Fibroblast of the conjunctiva (primary cell): Measurements from ENCODE around the gene SOX2.

Source experiments
- DNase-seq: peaks from one replicate; pipeline ENCODE4 v3.0.0-alpha.2; 2010; ENCODE audit warnings: low read depth

SOX2 gene

DNA sequence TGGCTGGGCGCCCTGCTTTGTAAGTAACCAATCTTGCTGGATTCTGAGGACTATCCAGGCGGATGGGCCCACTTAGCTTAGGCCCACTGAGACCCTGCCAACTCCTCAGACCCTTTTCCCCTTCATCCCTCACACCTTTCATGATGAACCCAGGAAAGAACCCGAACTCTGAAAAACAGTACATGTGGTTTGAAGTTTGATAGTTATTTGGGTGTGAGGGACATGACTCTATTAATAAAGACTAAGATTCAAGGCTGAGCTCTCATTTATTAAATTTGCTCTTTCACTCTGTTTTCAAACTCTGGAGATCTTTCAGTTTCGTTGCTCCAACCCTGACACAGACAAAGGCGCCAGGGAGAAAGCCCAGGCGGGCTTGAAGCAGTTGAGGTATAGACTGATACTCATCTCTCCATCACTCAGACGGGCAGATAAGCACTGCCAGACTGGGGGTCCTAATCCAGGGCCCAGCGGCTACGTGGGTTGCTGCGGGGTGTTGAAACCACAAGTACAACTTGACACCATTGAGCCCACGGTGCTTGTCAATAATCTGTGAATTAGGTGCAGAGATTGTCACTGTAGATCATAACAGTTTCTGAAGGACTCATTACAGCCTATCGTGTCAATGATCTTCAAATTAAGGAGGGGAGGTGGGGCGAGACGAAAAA is 7.2 kb upstream of the SOX2 start:
- DNase-seq: no peak

DNA sequence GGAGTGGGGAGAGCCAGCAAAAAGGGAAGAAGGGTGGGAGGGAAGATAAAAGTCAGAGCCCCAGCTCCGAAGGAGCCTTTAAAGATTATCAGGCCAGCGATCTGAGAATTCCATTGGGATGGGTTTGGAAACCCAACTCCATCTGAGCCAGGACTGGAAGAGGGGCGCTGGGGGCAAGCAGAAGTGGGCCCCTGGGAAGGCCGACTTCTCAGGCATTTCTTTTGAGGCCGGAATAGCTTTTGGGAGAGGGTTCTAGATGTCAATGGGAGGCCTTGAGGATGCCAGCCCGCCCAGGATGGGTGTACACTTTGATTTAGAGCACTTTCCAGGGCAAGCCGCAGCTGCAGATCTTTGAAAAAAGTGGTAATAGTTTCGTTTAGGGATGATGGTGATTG is 6.6 kb upstream of the SOX2 start:
- no peak for DNase-seq

DNA sequence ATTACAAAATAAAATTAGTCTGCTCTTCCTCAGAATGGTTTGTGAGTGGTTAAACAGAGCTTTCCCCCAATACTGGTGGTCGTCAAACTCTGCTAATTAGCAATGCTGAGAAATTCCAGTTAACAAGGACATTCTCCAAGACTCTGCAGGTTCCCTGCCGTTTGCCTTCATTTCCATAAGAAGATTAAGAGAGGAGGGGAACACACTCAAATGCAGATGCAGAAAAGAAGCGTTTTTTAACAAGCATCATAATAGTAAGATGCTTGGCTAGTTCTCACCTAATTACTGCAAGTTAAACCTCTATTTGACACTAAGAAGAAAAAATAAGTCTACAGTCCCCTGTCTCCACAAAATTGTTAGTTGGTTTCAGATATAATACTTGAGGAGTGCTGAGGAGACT is 3.7 kb upstream of the SOX2 start:
- DNase-seq: no peak

DNA sequence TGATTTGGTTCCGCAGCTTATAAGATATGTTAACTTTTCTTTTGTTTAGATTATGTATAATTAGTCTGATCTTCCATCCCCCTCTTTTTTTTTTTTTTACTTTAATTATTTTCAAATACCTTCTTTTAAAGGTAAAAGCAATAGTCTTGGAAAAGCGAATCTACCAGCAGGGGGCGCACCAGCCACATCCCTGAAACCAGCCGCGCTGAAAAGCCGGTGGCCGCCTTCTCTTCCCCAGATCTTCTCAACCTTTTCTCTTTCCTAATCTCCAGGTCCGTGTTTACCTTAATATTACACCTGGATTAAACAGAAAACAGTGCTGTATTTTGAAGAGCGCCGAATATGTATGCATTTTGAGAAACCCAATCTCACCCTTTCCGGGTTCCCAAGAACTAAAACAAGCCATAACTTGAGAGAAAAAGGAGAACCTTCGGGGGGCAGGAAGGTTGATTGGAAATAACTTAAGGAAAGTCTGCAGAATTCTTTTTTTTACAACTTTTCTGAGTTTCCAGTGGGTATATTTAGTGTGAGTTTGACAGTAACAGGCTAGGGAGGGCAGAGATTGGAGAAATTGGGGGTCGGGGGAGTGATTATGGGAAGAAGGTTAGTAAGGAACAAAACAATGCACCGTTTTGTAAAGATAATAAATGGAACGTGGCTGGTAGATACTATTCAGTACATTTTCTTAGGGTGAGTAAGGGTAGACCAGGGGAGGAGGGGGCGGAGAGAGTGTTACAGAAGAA is 2.0 kb upstream of the SOX2 start:
- peak; percentile 17 for DNase-seq

DNA sequence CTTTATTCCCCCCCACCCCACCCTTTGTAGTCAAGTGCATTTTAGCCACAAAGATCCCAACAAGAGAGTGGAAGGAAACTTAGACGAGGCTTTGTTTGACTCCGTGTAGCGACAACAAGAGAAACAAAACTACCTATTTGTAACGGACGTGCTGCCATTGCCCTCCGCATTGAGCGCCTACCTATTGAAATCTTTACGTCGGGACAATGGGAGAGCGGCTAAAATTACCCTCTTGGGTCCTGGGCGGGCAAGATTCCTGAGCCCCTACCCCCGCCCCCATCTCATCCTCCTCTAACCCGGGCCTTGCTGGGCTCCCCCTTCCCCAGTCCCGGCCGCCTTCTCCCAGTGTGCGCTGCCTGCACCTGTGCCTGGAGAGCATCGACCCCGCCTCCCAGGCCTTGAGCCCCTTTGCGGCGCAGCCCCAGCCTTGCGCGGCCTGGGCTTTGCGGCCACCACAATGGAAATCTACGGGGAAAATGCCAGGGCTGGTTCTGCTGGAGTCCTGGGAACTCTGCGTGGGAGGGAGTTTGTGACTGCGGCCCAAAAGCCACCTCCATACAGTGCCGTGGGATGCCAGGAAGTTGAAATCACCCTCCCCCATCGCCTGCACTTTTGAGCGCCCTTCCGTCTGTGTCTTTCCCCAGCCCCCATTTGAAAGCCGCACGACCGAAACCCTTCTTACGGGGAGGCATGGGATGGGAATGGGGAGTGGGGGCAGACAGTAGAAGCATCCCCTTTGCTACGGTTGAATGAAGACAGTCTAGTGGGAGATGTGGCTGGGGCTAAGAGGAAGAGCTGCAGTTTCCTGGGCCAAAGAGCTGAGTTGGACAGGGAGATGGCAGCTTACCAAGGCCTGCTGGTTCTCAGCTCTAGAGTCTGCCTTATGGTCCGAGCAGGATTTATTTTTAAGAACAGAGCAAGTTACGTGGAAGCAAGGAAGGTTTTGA is 1.1 kb upstream of the SOX2 start:
- DNase-seq: no peak

DNA sequence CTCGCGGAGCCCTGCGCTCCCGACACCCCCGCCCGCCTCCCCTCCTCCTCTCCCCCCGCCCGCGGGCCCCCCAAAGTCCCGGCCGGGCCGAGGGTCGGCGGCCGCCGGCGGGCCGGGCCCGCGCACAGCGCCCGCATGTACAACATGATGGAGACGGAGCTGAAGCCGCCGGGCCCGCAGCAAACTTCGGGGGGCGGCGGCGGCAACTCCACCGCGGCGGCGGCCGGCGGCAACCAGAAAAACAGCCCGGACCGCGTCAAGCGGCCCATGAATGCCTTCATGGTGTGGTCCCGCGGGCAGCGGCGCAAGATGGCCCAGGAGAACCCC is 464 bp downstream of the SOX2 start:
- DNase-seq: no peak

DNA sequence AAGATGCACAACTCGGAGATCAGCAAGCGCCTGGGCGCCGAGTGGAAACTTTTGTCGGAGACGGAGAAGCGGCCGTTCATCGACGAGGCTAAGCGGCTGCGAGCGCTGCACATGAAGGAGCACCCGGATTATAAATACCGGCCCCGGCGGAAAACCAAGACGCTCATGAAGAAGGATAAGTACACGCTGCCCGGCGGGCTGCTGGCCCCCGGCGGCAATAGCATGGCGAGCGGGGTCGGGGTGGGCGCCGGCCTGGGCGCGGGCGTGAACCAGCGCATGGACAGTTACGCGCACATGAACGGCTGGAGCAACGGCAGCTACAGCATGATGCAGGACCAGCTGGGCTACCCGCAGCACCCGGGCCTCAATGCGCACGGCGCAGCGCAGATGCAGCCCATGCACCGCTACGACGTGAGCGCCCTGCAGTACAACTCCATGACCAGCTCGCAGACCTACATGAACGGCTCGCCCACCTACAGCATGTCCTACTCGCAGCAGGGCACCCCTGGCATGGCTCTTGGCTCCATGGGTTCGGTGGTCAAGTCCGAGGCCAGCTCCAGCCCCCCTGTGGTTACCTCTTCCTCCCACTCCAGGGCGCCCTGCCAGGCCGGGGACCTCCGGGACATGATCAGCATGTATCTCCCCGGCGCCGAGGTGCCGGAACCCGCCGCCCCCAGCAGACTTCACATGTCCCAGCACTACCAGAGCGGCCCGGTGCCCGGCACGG is 991 bp downstream of the SOX2 start:
- no peak for DNase-seq

DNA sequence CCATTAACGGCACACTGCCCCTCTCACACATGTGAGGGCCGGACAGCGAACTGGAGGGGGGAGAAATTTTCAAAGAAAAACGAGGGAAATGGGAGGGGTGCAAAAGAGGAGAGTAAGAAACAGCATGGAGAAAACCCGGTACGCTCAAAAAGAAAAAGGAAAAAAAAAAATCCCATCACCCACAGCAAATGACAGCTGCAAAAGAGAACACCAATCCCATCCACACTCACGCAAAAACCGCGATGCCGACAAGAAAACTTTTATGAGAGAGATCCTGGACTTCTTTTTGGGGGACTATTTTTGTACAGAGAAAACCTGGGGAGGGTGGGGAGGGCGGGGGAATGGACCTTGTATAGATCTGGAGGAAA is 1.5 kb downstream of the SOX2 start:
- DNase-seq: no peak

DNA sequence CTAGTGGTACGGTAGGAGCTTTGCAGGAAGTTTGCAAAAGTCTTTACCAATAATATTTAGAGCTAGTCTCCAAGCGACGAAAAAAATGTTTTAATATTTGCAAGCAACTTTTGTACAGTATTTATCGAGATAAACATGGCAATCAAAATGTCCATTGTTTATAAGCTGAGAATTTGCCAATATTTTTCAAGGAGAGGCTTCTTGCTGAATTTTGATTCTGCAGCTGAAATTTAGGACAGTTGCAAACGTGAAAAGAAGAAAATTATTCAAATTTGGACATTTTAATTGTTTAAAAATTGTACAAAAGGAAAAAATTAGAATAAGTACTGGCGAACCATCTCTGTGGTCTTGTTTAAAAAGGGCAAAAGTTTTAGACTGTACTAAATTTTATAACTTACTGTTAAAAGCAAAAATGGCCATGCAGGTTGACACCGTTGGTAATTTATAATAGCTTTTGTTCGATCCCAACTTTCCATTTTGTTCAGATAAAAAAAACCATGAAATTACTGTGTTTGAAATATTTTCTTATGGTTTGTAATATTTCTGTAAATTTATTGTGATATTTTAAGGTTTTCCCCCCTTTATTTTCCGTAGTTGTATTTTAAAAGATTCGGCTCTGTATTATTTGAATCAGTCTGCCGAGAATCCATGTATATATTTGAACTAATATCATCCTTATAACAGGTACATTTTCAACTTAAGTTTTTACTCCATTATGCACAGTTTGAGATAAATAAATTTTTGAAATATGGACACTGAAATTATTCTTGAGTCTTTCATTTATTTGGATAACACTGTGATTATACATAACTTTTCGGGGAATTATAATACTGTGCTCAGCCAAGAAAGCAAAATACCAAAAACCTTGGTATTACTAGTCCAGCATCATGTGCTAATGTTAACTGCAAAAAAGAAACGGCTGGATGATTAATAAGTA is 2.2 kb downstream of the SOX2 start:
- DNase-seq: no peak

DNA sequence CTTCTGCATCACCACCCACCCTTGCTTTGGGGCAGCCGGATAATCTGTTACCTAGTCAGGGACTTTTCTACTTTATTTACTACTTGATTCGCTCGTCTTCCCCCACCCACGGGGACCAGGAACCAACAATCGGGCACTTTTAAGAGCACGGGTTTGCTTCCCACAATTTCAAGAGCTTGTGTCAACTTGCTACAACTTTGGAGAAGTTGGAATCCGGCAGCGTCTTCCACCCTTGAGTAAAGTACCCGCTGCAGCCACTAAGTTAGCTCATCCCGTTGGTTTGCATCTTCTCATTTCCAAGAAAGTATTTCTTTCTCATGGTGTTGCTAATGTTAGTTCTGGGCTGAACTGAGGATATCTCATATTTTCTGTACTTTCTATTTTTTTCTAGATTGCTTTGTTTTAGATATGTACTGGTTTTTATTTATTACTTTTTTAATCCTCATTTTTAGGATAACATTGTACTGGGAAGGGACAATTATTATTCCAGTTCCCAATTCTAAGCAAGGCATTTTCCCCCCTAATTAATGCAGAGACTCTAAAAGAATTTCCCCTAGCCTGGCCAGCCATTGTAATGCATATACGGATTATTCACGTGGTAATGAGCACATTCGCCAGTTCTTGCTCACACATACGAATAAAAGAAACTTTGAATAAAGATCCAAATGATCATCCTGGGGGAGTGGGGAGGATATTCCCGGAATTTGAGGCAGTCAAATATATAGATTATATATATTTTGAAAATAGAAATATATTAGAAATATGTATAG is 4.0 kb downstream of the SOX2 start:
- DNase-seq: no peak

DNA sequence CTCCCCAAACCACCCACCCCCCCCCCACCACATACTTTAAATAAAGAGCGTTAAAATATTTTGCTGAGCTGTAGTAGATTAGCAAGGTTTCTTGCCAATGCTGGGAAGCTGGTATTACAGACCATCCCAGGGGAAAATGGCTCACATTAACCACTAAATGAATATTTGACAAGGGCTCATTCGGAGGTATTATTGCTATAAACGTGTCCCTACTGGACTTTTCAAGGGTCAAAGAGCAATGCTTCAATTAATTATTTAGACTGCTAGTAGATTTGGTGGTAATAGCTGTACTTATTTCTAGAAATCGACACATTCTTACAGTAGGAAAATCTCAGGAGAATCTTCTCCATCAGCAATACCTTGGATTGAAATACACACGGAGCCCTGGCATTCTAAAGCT is 5.2 kb downstream of the SOX2 start:
- DNase-seq: no peak

DNA sequence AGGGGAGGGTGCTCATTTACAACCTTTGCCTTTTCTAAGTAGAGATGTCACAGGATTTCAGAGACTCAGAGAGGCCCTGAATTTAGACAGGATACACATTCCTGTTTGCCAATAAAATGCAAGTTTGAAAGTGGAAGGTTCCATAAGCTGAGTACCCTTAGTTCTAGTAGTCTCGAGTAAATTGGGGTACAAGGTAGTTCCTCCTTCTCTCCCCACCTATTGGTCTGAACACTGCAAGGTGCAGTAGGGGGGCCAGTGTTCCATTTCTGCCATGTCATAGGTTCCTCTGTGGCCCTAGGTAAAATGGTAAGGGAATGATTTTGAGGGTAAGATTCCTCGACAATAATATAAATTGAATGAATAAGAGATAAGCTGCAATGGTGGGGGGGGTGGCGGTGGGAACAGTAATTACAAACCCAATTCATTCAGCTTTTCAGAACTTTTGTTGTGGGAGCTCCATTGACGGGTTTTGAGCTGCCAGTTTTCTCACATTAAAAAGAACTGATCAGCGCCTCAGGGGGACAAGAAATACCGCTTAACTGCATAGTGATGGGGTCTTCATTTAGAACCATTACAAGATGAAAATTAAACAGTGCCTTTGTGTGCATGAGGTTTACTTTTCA is 5.9 kb downstream of the SOX2 start:
- no peak for DNase-seq

DNA sequence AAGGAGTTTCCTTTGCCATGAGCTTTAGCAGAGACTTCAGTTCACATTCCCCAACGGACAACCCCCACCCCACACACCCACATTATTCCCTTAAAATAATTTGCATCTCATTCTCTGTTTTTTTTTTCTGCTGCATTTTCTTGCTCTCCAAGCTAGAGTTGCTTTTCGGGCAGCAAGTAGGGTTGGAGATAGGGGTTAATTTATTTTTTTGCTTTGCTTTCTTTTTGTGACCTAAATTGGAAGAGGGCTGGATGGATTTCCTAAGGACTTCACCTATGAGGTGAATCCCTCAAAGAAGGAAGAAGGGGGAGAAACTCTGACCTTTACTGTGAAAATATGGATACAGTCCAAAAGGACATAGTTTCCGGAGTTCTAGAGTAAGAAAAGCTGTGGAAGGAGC is 6.6 kb downstream of the SOX2 start:
- DNase-seq: no peak

DNA sequence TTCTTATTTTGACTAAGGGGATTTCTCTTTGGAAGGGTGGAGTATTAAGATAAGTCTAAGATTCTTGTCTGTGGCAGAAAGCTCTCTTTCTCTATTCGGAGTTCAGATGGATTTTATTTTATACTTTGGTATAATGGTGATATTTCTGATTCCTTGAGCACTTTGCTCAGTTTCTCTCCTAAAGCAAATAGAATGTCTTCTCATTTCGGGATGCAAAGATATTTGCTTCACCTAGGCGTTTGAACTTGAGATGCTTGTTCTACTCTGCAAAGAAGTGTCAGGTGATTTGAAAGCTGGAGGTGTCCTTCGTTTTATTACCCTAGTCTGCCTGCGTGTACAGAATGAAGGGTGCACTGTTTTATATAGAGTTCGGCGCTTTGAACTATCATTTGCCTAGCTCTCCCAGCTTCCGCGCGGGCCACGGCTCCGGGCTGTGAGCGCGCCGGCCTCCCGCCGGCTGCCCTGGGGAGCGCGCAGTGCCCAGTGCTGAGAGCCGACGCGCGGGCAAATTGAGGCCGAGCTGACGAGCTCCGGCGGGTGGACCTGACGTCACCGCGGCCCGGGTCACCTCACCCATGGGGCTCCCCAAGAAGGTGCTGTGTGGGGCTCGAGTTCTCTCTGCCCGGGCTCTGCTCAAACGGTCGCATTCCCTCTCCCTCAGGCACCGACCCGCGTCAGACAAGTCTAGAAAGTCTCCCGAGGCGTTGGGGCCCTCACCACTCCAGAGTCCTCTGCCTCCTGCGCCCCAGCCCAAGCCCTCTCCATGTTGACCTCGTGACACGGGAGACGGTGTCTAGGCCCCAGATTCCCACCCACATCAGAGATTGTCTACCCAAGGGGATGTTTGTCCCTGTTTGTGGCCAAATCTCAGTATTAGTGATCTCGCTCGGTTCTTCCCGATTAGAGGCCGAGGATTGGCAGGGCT is 7.5 kb downstream of the SOX2 start:
- DNase-seq: no peak

DNA sequence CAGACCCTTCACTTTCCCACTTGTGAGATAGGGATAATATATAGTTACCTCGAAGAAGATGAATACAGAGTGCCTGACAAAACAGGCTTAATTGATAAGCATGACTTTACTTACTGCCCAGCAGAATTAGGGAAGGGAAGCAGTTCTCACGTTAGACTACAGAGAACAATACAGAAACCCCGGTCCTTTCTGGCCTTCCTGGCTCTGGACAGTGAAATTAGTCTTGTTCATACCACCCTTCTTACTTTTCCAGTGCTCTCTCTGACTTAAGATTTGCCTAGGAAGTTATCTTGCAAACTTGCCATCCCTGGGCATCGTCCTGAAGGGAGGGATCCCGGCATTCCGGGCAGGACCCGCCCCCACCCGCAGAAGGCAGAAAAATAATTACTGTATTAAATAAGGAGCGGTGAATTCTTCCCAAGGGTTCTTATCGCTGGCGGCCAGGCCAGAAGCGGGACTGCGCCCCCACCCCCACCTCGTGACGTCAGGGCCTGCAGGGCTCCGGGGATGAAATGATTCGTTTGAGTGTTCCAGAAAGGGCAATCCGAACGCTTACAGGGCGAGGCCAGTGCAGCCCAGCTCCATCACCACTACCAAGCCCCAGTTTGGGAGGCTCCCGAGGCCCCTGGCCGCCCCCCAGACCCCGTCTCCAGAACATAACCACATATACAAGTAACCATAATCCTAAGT is 8.4 kb downstream of the SOX2 start:
- DNase-seq: no peak

DNA sequence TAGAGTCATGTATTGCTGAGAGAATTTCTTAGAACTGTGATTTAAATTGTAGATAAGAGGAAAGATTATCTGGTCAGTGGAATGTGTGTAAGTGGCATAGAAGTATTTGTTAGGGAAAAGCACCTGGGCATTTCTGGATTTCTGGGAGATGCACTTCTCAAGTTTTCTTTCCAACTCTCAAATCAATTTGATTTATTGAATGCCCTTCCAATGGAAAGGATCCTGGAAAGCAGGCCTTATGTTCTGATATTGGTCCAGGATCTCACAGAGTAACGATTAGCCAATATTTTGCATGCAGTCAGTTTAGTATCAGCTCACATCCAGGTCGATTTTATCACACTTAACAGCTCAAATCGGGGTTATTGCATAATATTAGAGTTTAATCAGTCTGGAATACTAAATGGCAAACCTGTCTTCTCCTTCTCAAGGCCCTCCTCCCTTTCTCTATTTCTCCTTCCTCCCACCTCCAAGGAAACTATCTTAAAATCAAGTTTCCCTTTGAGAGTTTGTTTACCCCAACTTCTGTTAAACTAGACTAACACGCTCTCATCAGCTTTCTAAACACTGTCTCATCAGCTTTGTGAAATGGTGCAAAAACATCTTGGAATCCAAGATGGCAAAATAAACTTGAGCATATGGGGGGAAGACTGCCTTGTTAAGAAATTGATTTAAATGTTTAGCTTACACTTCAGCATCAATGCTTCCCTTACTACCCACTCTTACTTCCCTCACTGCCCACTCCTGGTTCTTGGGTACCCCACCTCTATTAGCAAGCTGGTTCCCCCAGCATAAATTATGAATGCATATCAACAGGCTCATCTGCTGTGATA is 9.5 kb downstream of the SOX2 start:
- DNase-seq: no peak

DNA sequence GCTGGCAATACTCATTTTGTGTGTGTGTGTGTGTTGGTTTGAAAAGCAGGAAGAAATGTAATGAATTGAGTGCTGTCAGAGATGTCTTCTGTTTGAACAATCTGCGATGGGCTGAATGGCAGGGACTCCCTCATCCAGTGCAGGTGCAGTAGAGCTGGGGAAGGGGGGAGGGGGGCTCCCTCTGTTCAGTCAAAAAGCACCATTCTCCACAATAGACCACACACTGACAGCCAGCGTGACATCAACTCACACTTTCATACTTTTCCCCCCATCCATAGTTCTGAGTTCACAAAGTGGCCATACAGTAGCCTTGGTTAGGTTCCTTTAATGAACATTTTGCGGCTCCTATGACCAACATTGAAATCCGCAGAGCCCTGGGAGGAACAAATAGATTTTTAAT is 10.4 kb downstream of the SOX2 start:
- no peak for DNase-seq
